GM15510 (cell line): ENCODE data around the gene BMP6.

ENCODE experiments used
- POLR2A ChIP-seq: IDR thresholded peaks from 3 replicates; pipeline ENCODE4 v1.6.1; 2011; ENCODE audit warnings: borderline replicate concordance; ENCODE audit not compliant: insufficient read length; ENCODE audit errors: extremely low read depth

The BMP6 gene

DNA sequence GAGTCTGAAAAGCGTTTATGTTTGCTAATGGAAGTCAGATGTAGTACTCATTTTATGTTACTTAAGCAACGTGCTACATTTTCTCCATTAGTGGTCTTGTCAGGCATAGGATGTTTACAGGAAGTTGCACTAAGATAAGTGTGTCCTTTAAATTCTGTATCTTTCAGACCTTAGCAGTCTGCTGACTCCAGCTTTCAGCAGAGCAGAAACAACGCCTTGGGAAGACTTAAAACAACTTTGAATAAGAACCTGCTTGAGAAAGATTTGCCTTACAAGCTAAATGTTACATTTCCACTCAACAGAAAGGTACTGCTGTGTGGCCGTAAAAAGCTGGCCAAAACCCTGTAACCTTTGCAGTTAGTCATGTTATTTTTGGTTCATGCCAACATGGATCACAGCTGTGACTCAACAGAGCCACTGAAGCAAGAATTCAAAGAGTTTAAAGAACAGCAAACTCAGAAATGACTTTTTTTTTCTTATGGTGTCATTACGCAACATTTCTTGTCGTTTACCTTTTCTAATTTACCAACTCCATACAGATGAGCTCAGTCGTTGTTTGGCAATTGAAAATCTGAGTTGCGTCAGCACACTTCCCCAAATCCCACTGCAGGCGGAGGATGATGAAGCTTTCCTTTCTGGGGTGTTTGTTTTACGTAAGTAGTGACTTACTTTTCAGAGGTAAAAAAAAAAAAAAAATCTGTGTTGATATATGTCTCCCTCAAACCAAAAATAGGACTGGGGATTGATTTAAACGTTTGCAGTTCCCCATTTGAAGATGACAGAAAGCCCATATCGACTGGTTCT, 27.9 kb upstream of the BMP6 start:
- TF ChIP-seq POLR2A: no peak

- no peak for TF ChIP-seq POLR2A
Measured at GRCh38 chr6:7701212-7701834, 24.6 kb upstream of the BMP6 start.

DNA sequence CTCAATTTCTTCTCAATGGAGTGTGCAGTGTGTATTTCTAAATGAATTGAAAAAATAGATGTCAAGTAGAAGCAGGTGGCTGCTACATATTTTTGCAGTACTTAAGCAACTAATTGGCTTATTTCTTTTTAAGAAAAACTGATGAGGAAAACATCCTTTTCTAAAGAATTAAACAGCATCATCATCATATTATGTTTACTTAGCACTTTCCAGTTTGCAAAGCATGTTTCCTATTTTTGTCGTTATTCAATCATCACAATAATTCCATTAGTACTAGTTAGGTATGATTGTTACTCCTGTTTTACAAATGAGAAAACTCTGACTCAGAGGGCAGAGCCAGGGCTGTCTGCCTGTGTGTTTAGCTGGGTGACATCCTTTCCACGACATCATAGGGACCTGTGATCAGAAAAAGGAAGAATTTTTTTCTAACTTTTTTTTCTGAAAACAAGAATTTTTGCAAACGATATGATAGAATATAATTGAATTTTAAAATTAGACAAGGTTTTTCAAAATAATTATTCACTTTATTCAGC, 22.7 kb upstream of the BMP6 start:
- TF ChIP-seq POLR2A: no peak

- TF ChIP-seq POLR2A: no peak
Measured at GRCh38 chr6:7705483-7705882, 20.4 kb upstream of the BMP6 start.

DNA sequence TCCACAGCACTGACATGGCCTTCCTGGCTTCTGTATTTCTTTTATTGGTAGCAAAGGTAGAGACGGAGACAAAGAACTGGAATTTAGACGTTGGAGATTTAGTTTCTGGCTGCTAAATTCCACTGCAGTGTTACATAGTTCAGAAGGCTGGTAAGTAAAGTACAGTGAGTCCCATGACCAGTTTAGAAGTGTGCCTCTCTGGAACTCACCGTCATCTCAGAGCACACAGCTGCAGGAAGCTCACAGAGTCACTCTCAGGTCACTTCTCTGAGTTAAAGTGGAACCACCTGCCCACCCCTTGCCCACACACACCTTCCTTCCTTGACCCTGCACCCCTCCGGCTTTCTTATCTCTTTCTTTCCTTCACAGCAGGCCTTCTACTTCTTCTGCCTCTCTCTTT, 19.6 kb upstream of the BMP6 start:
- TF ChIP-seq POLR2A: no peak

DNA sequence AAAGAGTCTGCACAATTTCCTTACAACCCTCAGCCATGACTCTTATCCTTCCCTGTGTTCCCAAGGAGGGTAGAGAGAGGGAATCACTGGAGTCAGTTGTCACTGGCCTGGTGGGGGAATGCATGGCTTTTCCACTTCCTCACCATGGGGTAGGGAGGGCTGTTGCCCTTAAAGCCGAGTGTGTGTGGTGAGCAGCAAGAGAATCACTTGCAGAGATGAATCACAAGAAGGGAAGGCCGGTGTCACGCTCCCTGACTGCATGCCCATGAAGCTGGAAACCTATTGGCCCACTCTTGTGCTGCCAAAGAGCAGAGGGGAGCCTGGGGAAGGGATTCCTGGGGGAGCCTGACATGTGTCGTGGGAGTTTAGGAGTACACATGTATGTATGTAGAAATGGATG, 18.1 kb upstream of the BMP6 start:
- TF ChIP-seq POLR2A: no peak

DNA sequence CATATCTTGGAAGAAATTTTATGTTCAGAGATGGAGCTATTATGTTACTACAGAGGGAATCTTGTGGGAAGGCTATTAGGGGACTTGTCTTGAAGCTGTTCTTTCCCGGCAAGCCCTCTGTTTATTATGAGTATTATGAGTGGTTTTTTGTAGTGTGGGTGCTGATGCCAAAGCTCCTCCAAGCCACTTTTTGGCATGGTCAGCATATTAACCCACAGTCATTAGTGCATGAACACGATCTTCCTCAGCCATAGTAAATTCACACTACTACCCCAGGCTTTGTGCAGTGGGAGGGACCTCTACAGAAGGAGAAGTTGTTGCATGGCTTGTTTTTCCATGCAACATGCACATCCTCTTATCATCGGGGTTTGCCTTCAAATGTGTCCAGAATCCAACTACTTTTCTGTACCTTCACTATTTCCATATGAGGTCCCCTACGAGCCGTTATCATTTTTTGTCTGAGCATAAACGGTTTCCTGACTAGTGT, 6.5 kb upstream of the BMP6 start:
- TF ChIP-seq POLR2A: no peak

GRCh38 chr6:7720346-7720745, 5.6 kb upstream of the BMP6 start:
- no peak for TF ChIP-seq POLR2A

- TF ChIP-seq POLR2A: no peak
Measured at GRCh38 chr6:7721649-7722048, 4.2 kb upstream of the BMP6 start.

DNA sequence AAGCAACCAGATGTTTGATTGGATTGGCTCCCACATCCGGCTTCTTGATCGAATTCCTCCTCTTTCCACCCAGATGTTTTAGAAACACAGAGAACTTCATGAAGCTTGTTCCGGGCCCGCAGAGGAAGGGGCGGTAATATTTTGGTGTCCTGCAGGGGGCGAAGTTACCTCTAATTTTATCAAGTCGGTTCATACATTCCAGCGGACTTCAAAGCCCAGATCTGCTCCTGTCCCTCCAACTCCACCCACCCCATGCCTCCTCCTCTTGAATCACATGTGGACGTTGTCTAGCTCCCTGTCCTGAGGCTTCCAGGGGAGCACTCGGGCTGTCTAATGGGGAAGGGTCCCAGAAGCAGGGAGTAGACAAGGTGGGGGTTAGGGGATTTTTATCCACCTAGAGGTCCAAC, 2.9 kb upstream of the BMP6 start:
- no peak for TF ChIP-seq POLR2A

DNA sequence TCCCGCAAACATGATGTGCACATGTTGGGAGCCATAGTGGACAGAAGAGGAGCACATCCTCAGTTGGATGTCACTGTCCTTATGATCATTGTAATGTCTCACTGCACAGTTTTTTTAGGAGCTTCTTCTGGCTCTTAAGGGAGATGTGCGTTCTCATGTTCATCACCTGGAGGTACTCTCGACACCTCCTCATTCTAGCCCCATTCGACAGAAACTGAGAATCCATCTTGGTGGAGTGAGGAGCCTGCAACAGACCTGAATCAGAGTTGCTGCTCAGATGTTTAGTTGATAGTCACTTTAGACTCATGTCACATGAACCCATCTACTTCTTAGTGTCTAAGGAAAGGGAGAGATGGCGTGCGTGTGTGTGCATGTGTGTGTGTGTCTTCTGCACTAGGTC, 2.3 kb upstream of the BMP6 start:
- TF ChIP-seq POLR2A: no peak

DNA sequence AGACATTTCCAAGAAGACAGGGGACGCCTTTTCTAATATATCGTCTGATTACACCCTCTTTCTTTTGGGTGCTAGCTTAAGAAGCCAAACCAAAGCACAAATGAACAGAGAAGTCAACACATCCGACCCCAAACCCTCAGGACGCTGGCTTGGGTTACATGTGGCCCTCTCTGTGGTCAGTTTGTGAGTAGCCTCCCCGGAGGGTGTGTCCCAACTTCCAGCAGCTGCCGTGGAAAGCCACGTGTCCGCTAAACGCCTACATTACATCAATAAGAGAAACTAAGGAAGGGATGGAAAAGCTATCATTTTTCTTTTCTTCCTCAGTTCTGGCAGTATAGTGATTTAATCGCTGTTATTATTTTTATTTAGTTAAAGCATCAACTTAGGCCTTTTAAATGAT, 487 bp upstream of the BMP6 start:
- no peak for TF ChIP-seq POLR2A

DNA sequence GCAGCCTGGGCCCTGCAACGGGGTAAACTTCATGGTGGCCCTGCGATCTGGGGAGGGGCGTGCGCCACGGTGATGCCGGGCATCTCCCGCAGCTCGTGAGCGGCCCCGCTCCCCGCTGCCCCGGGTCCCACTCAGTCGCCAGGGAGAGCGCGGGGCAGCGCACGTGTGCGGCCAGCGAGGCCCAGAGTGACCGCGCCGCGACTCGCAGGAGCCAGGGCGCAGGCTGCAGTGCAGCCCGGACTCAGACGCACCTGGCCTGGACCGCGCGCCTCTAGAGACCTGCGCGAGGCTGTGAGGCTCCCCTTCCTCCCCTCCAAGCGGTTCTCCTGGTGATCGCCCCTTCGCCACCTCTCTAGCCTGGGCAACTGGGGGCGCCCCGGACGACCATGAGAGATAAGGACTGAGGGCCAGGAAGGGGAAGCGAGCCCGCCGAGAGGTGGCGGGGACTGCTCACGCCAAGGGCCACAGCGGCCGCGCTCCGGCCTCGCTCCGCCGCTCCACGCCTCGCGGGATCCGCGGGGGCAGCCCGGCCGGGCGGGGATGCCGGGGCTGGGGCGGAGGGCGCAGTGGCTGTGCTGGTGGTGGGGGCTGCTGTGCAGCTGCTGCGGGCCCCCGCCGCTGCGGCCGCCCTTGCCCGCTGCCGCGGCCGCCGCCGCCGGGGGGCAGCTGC, 652 bp downstream of the BMP6 start:
- no peak for TF ChIP-seq POLR2A

DNA sequence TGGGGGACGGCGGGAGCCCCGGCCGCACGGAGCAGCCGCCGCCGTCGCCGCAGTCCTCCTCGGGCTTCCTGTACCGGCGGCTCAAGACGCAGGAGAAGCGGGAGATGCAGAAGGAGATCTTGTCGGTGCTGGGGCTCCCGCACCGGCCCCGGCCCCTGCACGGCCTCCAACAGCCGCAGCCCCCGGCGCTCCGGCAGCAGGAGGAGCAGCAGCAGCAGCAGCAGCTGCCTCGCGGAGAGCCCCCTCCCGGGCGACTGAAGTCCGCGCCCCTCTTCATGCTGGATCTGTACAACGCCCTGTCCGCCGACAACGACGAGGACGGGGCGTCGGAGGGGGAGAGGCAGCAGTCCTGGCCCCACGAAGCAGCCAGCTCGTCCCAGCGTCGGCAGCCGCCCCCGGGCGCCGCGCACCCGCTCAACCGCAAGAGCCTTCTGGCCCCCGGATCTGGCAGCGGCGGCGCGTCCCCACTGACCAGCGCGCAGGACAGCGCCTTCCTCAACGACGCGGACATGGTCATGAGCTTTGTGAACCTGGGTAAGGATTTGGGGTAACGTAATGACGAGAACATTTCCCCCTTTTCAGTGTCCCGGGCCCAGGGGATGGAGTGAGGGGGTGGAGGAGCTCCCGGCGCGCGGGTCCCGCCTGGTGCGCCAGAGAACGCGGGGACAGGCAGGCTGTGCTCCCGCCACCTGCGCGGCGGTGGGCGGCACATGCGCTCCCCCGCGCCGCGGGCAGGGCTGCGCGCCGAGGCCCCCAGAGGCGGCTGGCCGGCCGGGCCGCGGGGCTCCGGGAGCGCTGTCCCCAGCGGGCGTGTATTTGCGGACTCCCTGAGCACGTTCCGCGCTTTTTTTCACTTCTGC, 1.4 kb downstream of the BMP6 start:
- no peak for TF ChIP-seq POLR2A
